SKM-1 (cell line): ENCODE measurements around the gene KLHL3.

ENCODE experiments used
- DNase-seq: peaks from one replicate; lab custom pipeline; 2025; ENCODE audit not compliant: unreplicated experiment; lab: John Stamatoyannopoulos, UW

Gene KLHL3

DNA sequence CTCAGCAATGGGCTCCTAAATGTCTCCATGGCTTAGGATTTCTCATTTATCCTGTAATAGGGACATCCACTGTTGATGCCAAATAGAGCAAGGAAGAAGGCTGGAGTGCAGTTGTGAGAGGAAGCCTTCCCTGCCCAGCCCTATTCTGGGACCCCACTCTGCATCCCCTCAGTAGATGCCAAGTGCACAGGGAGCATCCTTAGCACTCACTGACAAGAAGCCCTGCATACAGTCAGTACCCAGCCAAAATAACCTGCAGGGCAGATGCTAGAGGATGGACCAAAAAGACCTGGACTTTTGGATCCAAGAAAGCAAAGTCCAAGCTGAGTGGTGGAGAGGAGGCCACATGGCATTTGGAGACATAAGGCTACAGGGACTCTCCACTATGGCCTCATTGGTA is 123.3 kb downstream of the KLHL3 start:
- no peak for DNase-seq

DNA sequence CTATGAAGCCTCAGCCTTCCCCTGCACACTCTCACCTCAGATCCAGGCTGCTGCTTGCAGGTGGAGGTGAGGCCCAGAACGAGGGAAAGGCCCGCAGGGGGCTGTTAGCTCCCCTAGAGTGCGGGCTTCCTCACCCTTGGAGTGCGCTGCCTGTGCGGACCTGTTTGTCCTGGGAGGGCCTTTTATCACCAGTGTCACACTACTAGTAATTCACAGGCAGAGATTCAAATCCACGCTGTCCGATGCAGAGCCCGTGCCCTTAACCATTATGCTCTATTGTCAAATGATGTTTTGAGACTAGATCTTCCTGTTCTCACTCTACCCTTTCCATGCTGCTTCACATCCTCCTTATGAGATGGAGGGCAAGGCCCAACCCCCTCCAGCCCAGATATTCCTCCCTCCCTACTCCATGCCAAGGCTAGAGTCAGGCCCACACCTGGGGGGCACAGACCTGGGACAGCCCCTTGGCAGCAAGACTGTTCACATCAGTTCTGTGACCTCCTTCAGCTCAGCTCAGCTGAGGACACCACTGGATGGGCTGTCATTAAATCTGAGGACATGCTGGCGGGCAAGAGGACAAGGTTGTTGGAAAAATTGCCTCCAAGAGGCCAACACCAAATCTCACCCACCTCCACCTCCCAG is 124.0 kb downstream of the KLHL3 start:
- DNase-seq: no peak

DNA sequence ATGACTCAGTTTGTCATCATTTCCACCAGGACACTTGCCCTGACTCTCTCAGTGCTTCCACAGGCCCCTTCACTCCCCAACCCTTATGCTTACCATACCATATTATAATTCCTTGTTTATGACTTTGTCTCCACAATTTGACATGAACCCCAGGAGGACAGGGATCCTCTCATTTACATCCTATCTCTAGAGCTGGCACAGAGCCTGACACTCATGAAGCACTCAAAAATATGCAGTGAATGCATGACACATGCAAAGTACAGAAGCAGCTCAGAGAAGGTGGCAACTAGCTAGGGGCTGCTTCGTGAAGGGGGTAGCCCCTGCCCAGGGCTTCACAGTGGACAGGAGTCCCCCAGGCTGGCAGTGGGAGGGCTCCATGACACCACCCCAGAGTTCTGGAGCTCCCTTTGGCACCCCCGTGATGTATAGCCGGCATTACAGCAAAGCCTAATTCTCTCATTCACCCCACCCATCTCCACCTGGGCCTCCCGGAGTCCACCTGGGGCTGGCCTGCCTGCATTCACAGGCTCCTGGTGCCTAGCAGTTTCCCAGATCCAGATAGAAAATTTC is 124.8 kb downstream of the KLHL3 start:
- no peak for DNase-seq

DNA sequence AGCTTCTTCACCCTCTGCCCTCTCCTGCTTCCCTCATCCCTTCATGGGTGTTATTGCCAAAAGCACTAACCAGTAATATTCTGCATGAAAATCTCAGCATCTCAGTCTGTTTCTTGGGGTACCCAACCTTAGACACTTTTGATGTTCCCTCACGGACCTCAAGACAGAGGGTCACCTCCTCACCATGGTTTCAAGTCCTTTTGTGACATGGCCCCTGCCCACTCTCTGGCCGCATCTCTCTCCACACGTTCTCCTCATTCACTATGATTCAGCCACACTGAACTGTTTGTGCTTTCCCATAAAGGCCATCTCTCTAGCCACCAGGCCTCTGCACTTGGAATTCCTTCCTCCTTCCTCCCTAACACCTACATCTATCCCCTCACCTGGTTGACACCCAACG is 125.3 kb downstream of the KLHL3 start:
- no peak for DNase-seq

DNA sequence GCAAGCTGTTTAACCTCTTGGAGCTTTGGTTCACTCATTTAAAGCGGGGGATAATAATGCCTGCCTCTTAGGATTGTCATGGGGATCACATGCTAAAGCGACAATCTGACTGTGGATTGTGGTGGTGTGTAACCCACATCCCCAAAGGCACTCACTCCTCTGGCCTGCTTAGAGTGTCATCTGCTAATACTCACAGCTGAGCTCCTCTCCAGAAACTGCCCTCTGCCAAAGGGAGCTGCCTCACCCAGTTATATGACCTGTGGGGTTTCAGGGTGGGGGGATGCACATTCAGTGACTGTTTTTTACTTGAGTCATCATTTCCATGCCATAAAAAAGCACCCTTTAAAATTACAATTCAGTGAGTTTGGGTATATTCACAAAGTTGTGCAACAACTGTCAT is 126.8 kb downstream of the KLHL3 start:
- DNase-seq: no peak

DNA sequence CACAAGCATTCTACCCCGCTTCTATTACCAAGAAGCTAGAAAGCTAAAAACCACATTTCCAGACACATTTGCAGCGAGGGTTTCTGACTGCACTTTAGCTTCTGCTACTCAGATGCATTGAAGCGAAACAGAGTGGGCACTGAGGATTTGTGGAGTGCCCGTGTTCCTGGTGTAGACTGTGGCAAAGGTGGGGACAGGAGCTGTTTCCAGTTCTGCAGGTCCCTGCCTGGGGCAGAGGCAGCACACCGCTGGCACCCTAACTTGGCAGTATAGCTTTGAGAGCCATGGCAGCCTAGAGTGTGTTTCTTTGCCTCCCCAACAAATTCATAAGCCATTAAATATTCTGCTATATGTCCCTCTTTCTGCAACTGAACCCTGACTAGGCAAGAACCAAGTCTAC is 128.1 kb downstream of the KLHL3 start:
- DNase-seq: no peak

DNA sequence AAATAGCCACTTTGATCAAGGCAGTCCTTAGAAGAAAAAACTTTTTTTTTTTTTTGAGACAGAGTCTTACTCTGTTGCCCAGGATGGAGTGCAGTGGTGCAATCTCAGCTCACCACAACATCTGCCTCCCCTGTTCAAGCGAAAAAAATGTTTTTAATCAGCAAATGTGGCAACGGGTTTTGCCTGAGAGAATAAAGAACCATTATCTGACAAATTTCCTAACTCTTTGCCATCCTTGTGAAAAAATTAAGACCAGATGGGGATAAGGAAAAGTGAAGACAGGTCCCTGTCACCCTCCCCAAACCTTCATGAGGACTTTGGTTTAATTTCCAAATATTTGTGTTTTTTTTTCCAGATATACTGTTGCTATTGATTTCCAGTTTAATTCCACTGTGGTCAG is 129.5 kb downstream of the KLHL3 start:
- DNase-seq: no peak

DNA sequence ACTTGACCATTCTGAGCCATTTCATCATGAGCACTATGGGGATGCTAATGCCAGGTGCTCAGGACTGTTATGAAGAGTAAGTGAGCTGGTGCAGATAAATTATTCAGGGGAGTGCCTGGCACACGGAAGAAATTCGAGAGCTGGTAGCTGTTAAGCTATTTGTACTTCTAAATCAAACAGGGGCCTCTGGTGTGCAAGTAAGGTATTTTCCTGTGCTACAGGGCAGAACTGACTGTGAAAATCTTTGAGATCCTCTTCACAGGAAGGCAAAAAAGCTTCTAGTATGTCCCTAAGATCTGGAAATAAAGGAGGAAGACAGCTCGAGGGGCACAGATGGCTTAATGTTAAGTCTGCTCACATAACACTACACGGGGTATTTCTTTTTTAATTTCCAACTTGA is 130.5 kb downstream of the KLHL3 start:
- DNase-seq: no peak

DNA sequence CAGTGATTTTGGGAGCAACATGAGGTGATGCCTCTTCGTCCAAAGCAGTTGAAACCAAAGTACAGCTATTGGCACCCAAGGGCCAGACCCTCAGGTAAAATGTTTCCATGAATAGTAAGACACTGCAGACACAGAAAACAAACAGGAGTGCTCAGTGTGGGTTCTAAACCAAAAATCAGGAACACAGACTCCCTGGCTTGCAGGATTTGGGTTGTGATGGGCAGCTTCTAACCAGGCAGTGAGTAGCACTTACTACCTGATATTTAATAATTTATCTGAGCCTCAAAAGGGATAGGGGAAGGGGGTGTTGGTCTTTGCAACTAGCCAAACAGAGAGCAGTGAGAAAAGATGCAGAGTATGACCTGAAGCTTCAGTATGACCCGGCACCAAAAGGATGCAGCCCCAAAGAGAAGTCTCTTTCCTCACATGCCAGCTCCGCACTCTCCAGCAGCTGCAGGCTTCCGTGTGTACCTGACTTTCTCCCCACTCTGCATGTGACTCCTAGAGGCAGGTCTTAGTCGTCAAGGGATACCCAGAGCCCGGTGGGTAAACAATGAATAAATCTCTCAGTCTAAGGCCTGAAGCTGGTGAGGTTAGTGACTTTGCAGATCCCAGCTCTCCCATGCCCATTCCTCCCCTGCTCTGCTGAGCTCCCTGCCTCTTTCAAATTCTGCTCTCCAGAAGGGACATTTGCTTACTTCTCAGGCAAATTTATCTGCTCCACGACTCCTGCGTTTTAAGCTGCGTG is 131.4 kb downstream of the KLHL3 start:
- DNase-seq: no peak

DNA sequence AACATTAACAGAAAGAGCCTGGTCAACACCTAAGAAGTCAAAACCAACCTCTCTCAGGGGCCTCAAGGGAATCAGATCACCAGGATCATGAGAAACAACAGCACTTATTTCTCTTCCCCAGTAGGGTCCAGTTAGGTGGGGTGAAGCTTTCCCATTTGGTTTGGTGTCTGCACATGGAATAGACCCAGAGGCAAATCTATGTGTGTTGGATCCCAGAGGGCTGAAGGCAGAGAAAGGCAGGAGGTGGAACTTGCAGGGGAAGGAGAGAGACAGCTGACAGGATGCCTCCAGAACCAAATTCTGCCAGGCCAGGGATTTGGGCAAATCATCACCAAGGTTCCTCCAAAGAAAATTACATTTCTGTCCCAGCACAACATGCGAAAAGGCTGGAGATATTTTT is 132.0 kb downstream of the KLHL3 start:
- DNase-seq: no peak

DNA sequence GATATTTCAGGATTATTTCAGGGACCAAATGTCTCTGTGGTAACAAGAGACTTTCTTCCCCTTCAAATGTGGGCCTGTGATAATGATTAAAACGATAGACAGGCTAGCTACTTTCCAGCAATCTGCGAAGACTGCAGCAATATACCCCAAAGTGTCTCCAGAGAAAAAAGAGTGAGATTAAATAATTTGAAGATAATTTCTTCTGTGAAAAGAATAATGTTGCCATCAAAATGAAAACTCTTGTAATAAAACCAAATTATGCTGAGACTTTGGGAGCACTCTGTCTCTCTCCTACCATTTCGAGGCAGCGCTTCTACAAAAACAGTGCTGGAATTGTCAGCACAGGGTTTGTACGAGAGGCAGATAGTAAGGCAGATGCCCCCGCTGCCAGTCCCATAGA is 132.5 kb downstream of the KLHL3 start:
- no peak for DNase-seq

DNA sequence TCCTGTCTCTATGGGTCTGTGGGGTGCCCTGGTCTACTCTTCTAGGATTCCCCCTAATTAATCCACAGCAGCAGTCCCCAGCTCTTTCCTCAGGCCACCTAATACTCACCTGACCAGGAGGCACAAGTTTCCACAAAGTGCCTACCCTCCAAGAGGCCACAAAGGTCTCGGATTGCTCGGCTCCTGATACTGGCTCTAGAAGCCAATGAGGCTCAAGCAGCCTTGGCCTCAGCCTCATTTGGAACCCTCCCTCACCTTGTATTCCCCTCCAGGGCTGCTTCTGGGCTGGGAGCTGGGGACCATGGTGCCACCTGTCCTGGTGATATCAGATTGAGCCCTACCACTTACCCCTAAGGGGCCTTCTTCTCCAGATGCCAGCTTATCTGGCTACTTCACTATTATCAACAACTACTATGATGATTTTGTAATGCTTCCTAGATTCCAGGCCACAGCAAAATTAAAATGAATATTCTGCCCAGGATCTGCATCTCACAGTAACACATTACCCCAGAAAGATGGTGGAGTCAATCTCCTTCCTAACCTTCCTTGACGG is 133.1 kb downstream of the KLHL3 start:
- DNase-seq: no peak

DNA sequence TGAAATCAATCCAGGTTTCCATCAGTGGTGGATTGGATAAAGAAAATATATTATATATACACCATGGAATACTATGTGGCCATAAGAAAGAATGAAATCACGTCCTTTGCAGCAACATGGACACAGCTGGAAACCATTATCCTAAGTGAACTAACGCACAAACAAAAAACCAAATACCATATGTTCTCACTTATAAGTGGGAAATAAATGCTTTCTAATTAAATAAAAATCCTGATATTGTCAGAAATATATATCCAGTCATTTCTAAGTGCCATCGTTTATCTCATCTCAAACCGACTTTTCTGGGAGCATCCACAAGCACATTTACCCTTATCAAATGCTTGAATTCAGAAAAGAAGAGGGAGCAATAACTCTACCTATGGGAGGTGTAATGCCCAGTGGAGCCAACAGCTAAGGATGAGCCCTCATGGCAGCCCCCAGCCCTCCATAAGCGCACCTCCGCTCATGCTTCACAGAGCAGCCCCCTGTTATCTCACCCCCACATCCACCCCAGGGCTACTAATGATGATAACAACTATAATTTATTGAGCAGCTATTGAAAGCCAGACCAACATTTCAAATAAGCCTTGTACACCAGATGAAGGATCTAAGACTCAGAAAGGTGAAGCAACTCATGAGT is 135.0 kb downstream of the KLHL3 start:
- DNase-seq: no peak

DNA sequence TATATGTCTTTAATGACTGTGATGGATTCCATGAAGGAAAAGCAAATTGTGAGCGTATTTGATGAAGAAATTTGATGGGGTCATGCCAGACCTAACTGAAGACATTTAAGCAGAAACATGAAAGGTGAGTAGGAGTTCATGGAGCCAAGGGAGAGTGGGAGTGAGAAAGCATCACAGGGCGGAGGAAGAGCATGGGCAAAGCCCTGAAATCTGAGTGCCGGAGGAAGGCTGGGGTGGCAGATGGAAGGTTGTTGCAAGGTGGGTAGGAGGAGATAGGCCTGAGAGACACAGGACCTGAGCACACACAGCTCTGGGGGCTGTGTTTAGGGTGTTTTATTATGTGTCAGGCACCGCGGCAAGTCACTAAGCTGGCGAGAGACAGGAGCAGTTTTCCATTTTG is 136.4 kb downstream of the KLHL3 start:
- no peak for DNase-seq

DNA sequence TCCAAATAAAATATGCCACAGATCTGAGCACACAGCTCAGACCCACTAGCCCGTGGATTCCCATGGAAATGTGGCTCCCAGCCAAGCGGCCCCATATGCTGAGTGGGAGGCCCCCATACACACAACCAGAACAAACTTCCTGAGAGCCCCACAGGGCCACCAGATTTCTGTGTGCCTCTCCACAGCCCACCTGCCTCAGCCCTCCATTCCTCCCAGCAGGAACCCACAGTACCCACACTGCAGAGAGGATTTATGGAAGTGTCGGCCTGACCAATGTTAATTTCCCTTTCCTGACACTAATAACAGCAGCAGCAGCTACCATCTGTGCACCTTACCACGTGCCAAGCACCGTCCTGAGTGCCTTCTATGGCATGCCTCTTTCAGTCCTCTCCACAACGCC is 137.5 kb downstream of the KLHL3 start:
- DNase-seq: no peak

DNA sequence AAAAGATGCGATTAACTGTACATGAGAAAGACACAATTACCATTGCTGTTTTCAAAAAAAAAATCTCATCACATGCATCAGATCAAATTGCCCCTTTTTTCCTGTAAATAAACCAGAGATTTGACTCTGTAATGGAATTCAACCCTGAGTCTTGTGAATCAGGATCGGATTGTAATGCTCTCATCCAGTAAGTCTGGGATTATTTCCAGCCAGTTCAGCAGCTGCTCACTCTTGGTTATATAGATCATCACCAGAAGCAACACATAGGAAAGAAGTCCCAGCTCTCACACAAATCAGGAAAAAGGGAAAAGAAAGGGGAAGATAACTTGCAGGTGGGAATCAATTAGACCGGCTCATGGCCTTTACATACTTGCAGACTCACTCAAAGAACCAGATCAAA is 138.9 kb downstream of the KLHL3 start:
- no peak for DNase-seq

DNA sequence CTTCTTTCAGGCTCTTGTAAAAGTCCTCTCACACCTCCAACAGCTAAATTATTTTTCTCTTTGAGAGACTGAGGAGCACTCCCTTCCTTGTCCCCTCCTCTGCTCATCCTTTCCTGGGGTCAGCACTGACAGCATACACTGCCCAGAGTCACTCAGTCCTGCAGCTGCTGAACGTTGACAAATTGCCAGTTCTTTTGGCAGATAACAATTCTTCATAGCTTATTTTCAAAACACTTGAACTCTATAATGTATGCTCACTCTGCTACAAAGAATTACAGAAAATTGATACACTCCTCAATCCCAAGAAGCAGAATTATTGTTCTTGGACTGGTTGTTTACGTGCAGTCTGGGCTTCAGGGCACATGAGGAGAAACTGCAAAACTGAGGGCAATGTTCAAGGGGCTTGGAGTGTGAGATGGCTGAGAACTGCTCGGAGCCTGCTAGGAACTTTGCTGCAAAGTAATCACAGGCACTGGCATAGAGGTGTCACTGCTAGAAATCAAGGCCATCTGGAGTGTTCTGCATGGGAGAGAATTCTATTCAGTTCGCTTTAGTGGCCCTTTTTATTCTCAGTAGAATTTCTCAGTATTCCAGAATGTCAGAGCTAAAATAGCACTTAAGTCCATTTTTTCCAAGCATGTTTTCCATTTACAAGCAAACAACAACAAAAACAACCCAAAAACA is 140.4 kb downstream of the KLHL3 start:
- no peak for DNase-seq

DNA sequence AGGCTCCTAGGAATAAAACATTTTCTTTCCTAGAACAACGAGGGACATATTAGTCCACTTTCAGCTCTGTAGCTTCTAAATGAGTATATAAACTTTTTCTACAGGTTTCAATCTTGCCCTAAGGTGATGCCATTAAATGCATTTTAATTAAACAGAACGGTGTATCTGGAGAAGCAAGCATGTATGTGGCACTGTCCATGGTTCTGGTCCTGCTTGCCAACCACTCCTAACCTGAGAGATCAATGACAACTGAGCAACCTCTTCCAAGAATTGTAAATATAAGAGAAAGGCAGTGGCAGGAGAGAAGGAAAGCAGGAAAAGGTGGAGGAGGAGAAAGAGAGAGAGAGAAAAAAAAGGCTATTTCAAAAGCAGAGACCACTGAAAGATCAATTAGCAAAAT is 141.2 kb downstream of the KLHL3 start:
- DNase-seq: no peak

DNA sequence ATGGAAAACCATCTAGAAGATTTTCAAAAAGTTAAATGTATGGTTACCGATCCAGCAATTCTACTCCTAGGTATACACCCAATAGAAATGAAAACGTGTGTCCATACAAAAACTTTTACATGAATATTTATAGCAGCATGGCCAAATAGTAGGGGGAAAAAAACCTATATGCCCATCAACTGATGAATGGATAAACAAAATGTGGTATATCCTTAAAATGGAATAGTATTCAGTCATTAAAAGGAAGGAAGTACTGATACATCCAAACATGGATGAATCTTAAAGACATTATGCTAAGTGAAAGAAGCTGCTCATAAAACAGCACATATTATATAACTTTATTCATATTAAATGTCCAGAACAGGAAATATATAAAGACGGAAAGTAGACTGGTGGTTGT is 143.6 kb downstream of the KLHL3 start:
- no peak for DNase-seq

DNA sequence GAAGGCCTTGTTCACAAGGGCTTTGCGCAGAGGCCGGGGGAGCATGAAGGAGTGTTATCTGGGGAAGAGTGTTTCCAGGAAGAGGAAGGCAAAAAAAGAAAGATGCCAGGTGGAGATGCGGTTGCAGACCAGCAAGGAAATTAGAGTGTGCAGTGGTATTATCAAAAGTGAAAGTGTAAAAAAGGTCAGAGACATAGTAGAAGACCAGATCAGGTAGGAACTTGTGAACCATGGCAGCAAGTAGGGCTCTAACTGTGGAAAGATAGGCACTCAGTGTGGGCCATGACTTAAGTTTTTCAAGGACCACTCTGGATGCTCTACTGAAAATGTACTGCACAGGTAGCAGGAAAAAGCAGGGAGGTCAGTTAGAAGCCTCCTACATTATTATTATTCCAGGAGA is 146.7 kb downstream of the KLHL3 start:
- DNase-seq: no peak

DNA sequence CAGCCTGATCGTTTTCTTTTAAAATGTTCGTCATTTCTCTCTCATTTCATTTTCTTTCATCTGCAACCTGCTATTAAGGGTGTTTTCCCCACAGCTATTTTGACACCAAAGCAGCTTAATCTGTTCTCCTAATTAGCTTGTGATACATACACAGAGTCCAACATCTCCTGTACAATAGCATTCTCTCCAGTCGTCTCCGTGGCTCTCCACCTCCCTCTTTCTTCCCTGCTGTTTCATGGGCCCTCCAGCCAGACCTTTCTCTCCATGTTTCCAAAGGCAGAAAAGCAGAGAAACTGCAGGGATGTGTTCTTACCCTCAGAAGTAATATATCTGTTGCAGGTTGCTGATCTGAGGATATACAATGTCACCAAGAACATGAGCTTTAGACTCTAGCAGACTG is 148.0 kb downstream of the KLHL3 start:
- no peak for DNase-seq
